H9 (cell line): Measurements from ENCODE around the gene YPEL4. TPM values are rescaled to one million over a fixed set of nuclear protein-coding genes. Genes with fewer than 3 reads are reported as not detected.
A peak's percentile ranks its signal among the peaks of the same experiment; 100 is the strongest.

Source experiments
- DNase-seq: peaks from one replicate; pipeline ENCODE4 v3.0.0-alpha.2; 2017
- H2AFZ ChIP-seq: one replicate; pipeline ENCODE4 v1.6.1; 2013; ENCODE audit warnings: mild to moderate bottlenecking, low read length, control low read depth, moderate library complexity
- H2AK5ac ChIP-seq: 2 replicates; pipeline ENCODE4 v1.6.1; 2013; ENCODE audit warnings: low read length, control low read depth, mixed read lengths; ENCODE audit not compliant: insufficient read length
- H2BK120ac ChIP-seq: one replicate; pipeline ENCODE4 v1.6.1; 2013; ENCODE audit warnings: low read depth, mild to moderate bottlenecking, low read length, control low read depth, inconsistent platforms; ENCODE audit not compliant: poor library complexity, severe bottlenecking
- H2BK12ac ChIP-seq: 2 replicates; pipeline ENCODE4 v1.6.1; 2013; ENCODE audit warnings: low read length, control low read depth, mixed read lengths, low read depth; ENCODE audit not compliant: insufficient read length
- H2BK15ac ChIP-seq: 2 replicates; pipeline ENCODE4 v1.6.1; 2013; ENCODE audit warnings: low read depth, low read length, control low read depth
- H2BK20ac ChIP-seq: one replicate; pipeline ENCODE4 v1.6.1; 2013; ENCODE audit warnings: low read depth, mild to moderate bottlenecking, low read length, control low read depth, inconsistent platforms; ENCODE audit not compliant: poor library complexity, severe bottlenecking
- H2BK5ac ChIP-seq: 2 replicates; pipeline ENCODE4 v1.6.1; 2013; ENCODE audit warnings: low read length, control low read depth, mixed read lengths; ENCODE audit not compliant: insufficient read length
- H3K14ac ChIP-seq: 2 replicates; pipeline ENCODE4 v1.6.1; 2013; ENCODE audit warnings: low read length, control low read depth; ENCODE audit not compliant: insufficient read depth
- H3K18ac ChIP-seq: 2 replicates; pipeline ENCODE4 v1.6.1; 2013; ENCODE audit warnings: low read depth, mild to moderate bottlenecking, mixed read lengths, low read length, control low read depth; ENCODE audit not compliant: insufficient read length
- H3K23ac ChIP-seq: 2 replicates; pipeline ENCODE4 v1.6.1; 2013; ENCODE audit warnings: low read length, control low read depth, mixed read lengths, low read depth; ENCODE audit not compliant: insufficient read length
- H3K23me2 ChIP-seq: 2 replicates; pipeline ENCODE4 v1.6.1; 2013; ENCODE audit warnings: low read depth, mild to moderate bottlenecking, mixed read lengths, low read length, control low read depth; ENCODE audit not compliant: insufficient read length, poor library complexity, severe bottlenecking
- H3K27ac ChIP-seq: 2 replicates; pipeline ENCODE4 v1.5.1; 2013; ENCODE audit warnings: low read length, control low read depth, mixed read lengths, low read depth; ENCODE audit not compliant: insufficient read length
- H3K27me3 ChIP-seq: 2 replicates; pipeline ENCODE4 v1.6.1; 2013; ENCODE audit warnings: low read length, control low read depth, inconsistent platforms; ENCODE audit not compliant: insufficient read depth
- H3K4ac ChIP-seq: 2 replicates; pipeline ENCODE4 v1.6.1; 2013; ENCODE audit warnings: low read depth, mild to moderate bottlenecking, control low read depth, inconsistent platforms, low read length, moderate library complexity
- H3K4me1 ChIP-seq: 2 replicates; pipeline ENCODE4 v1.6.1; 2013; ENCODE audit warnings: low read length, control low read depth, inconsistent platforms; ENCODE audit not compliant: insufficient read depth
- H3K4me2 ChIP-seq: 2 replicates; pipeline ENCODE4 v1.6.1; 2013; ENCODE audit warnings: low read length, control low read depth, mixed read lengths; ENCODE audit not compliant: insufficient read length, insufficient read depth
- H3K56ac ChIP-seq: 2 replicates; pipeline ENCODE4 v1.6.1; 2013; ENCODE audit warnings: low read depth, mild to moderate bottlenecking, mixed read lengths, low read length, control low read depth; ENCODE audit not compliant: insufficient read length
- H3K79me1 ChIP-seq: 2 replicates; pipeline ENCODE4 v1.6.1; 2013; ENCODE audit warnings: low read depth, mild to moderate bottlenecking, moderate library complexity, low read length, control low read depth, inconsistent platforms; ENCODE audit not compliant: insufficient read depth, poor library complexity, severe bottlenecking
- H3K79me2 ChIP-seq: 2 replicates; pipeline ENCODE4 v1.6.1; 2013; ENCODE audit warnings: low read length, control low read depth, inconsistent platforms; ENCODE audit not compliant: insufficient read depth
- H3K9ac ChIP-seq: 2 replicates; pipeline ENCODE4 v1.6.1; 2013; ENCODE audit warnings: low read length, control low read depth, mixed read lengths; ENCODE audit not compliant: insufficient read length; ENCODE audit errors: extremely low read depth
- H3K9me3 ChIP-seq: one replicate; pipeline ENCODE4 v1.6.1; 2013; ENCODE audit warnings: low read depth, low read length, inconsistent platforms; ENCODE audit not compliant: control insufficient read depth
- H3T11ph ChIP-seq: one replicate; pipeline ENCODE4 v1.6.1; 2013; ENCODE audit warnings: mild to moderate bottlenecking, low read length, control low read depth, inconsistent platforms
- H4K20me1 ChIP-seq: one replicate; pipeline ENCODE4 v1.6.1; 2013; ENCODE audit not compliant: control insufficient read depth, insufficient read length, insufficient read depth
- H4K5ac ChIP-seq: 2 replicates; pipeline ENCODE4 v1.6.1; 2013; ENCODE audit warnings: low read depth, mild to moderate bottlenecking, mixed read lengths, low read length, control low read depth; ENCODE audit not compliant: insufficient read length
- H4K8ac ChIP-seq: replicated peaks from 2 replicates; pipeline ENCODE4 v1.6.1; 2013; ENCODE audit warnings: low read length, control low read depth, mixed read lengths, low read depth; ENCODE audit not compliant: insufficient read length
- H4K91ac ChIP-seq: 2 replicates; pipeline ENCODE4 v1.6.1; 2013; ENCODE audit warnings: low read depth, mild to moderate bottlenecking, moderate library complexity, mixed read lengths, low read length, control low read depth; ENCODE audit not compliant: insufficient read length
- H3K27ac Mint-ChIP-seq, 3 experiments: 2 replicates in 2 of 3; 3 replicates in 1 of 3; pipeline ENCODE4 v1.8.0; 2020 to 2021; ENCODE audit warnings: mixed read lengths in 3 of 3, mild to moderate bottlenecking in 1 of 3, moderate library complexity in 1 of 3
- H3K27me3 Mint-ChIP-seq: 2 replicates; pipeline ENCODE4 v1.8.0; 2021; ENCODE audit warnings: low read depth, mild to moderate bottlenecking, moderate library complexity, mixed read lengths
- H3K36me3 Mint-ChIP-seq, 3 experiments: 2 replicates in 2 of 3; 3 replicates in 1 of 3; pipeline ENCODE4 v1.8.0; 2020 to 2021; ENCODE audit warnings: low read depth in 3 of 3, mixed read lengths in 3 of 3; ENCODE audit not compliant: insufficient read depth in 1 of 3
- H3K4me1 Mint-ChIP-seq, 2 experiments: 2 replicates each; pipeline ENCODE4 v1.8.0; 2020; ENCODE audit warnings: mixed read lengths in 2 of 2
- H3K4me3 Mint-ChIP-seq, 2 experiments: 2 replicates in 1 of 2; 3 replicates in 1 of 2; pipeline ENCODE4 v1.8.0; 2020 to 2021; ENCODE audit warnings: mild to moderate bottlenecking in 2 of 2, mixed read lengths in 2 of 2, moderate library complexity in 1 of 2
- H3K9me3 Mint-ChIP-seq, 2 experiments: 2 replicates in 1 of 2; 3 replicates in 1 of 2; pipeline ENCODE4 v1.8.0; 2020; ENCODE audit warnings: mild to moderate bottlenecking in 2 of 2, mixed read lengths in 2 of 2, moderate library complexity in 1 of 2
- CTCF ChIP-seq: fragments of 200-600 bp; sonication (generic); conservative IDR thresholded peaks from 3 replicates; pipeline ENCODE4 v1.8.0; 2021; ENCODE audit warnings: antibody characterized with exemption, mild to moderate bottlenecking
- WGBS: extraction: QIAGEN DNeasy Blood & Tissue Kit; methylation state at CpG from one replicate; pipeline ENCODE4 v1.1.7; 2013; ENCODE audit warnings: missing lambda C conversion rate, low lambda C conversion rate, mixed read lengths; ENCODE audit not compliant: insufficient read length; ENCODE audit errors: extremely low coverage; 5-methylcytosine and 5-hydroxymethylcytosine counted together
- total RNA-seq: library from RNA; stranded (reverse); gene quantifications from 2 replicates; pipeline ENCODE4 v1.2.1, GENCODE V29; 2021

Gene YPEL4
- total RNA-seq, 1 experiment from 2014 or later: 0.13 TPM

DNA sequence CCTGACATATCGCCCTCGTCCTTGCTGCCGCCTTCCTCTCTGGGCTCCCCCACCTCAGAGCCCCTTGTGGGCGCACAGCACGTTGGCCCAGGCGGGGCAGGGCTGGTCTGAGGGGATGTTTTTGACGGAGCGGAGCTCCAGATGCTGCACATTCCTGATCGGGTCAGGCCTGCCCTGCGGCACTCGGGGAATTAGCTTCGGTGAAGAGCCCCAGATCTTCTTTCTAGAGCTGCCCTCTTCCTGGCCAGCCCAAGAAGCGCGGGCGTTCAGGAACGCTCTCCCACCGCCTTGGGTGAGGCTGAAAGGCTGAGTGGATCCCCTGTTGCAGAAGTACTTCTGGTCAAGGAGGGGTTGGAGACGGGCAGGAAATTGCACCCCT lies 12.1 kb downstream of the YPEL4 start:
- Histone ChIP-seq H2BK15ac (no peak overlapping the region), H3K4me2 (peak overlapping the region; percentile 26), H4K20me1 (peaks cover 2% of the 10 kb centered on the region), H3K4me1 (peaks cover 8% of the 10 kb centered on the region; the same call in 1 of the 2 replicates), H3K79me1 (no peaks in the 10 kb centered on the region), H3T11ph (no peak overlapping the region), H2BK120ac (peak overlapping the region; percentile 0), H4K8ac (no peak overlapping the region), H4K5ac (no peak overlapping the region), H3K9ac (peak overlapping the region; percentile 15), H3K23me2 (peaks cover 11% of the 10 kb centered on the region), H3K9me3 (no peaks in the 10 kb centered on the region), H3K18ac (peak overlapping the region; percentile 53), H2AFZ (no peak overlapping the region), H2AK5ac (no peak overlapping the region), H3K27me3 (no peaks in the 10 kb centered on the region), H3K23ac (no peak overlapping the region), H3K14ac (peak overlapping the region; percentile 9), H2BK20ac (no peak overlapping the region), H3K4ac (no peak overlapping the region; the same call in 1 of the 2 replicates), H2BK12ac (peak overlapping the region; percentile 11), H2BK5ac (no peak overlapping the region), H4K91ac (peak overlapping the region; percentile 3), H3K56ac (no peak overlapping the region), H3K27ac (peak overlapping the region; percentile 11), H3K79me2 (peaks cover 7% of the 10 kb centered on the region; the same call in 1 of the 2 replicates)
- WGBS: no CpG with 5 or more reads among the region's 18 CpGs
- TF ChIP-seq CTCF: no peak; the same call in 2 of the 3 replicates
- Mint-ChIP-seq H3K4me1 (peaks cover 36 to 47% of the 10 kb centered on the region in 2 experiments), H3K9me3 (peaks cover 6 to 10% of the 10 kb centered on the region in 2 experiments; a peak in 4 of 5 replicates), H3K27me3 (peaks cover 11% of the 10 kb centered on the region), H3K4me3 (peak overlapping the region; percentile 94 to 100), H3K27ac (peak overlapping the region; percentile 98 to 100 (median 100)), H3K36me3 (peaks cover 26 to 38% (median 33%) of the 10 kb centered on the region in 3 experiments)
- peak; percentile 84 for DNase-seq
